Tibial nerve (tissue), 4 donors: Measurements from ENCODE around the gene LHPP. TPM values are rescaled to one million over a fixed set of nuclear protein-coding genes. Genes with fewer than 3 reads are reported as not detected.

Source experiments
- DNase-seq, 2 donors: peaks; one replicate each; pipeline ENCODE4 v3.0.0-alpha.2; 2019; ENCODE audit warnings: low spot score in 2 of 2
- H3K27ac ChIP-seq, 4 donors: fragments of 200-600 bp; sonication (generic) in 3 of 4; one replicate each; pipeline ENCODE4 v1.5.1; 2017 to 2019; ENCODE audit warnings: mild to moderate bottlenecking in 1 of 4
- H3K27me3 ChIP-seq, 2 donors: fragments of 200-600 bp; sonication (generic) in 1 of 2; one replicate each; pipeline versions ENCODE4 v1.5.1 to v1.6.0; 2017 to 2019
- H3K36me3 ChIP-seq, 3 donors: fragments of 200-600 bp; sonication (generic); one replicate each; pipeline ENCODE4 v1.5.1; 2018 to 2019
- H3K4me1 ChIP-seq, 4 donors: fragments of 200-600 bp; sonication (generic) in 3 of 4; one replicate each; pipeline ENCODE4 v1.5.1; 2017 to 2019
- H3K4me3 ChIP-seq, 4 donors: fragments of 200-600 bp; sonication (generic) in 3 of 4; one replicate each; pipeline ENCODE4 v1.5.1; 2017 to 2019; ENCODE audit warnings: mild to moderate bottlenecking in 1 of 4, moderate library complexity in 1 of 4
- H3K9me3 ChIP-seq, 4 donors: fragments of 200-600 bp; sonication (generic) in 3 of 4; one replicate each; pipeline ENCODE4 v1.5.1; 2017 to 2019
- EP300 ChIP-seq, 2 donors: sonication (generic); formaldehyde crosslinking; IDR thresholded peaks; one replicate each; pipeline ENCODE4 v1.6.1; 2017; ENCODE audit warnings: antibody characterized with exemption in 2 of 2, mild to moderate bottlenecking in 1 of 2
- POLR2A ChIP-seq, 2 donors: fragments of 450-650 bp; IDR thresholded peaks; one replicate each; pipeline ENCODE4 v1.6.1; 2017; ENCODE audit warnings: antibody characterized with exemption in 2 of 2, mild to moderate bottlenecking in 2 of 2, moderate library complexity in 2 of 2
- WGBS, 2 donors: methylation state at CpG; one replicate each; pipeline ENCODE4 v1.1.5; 2018; 5-methylcytosine and 5-hydroxymethylcytosine counted together
- total RNA-seq, 4 donors: library from RNA; depleted of rRNA; stranded (reverse); fragments of >200 nt; gene quantifications; one replicate each; pipeline ENCODE4 v1.1.0, GENCODE V29; 2016
- TF ChIP-seq, protein P1 (sequence below), 5 experiments: fragments of 200-600 bp in 3 of 5; fragments of 450-650 bp in 2 of 5; sonication (generic) in 3 of 5; IDR thresholded peaks; one replicate each; pipeline ENCODE4 v1.5.1; 2016 to 2019; ENCODE audit warnings: antibody characterized with exemption in 5 of 5, mild to moderate bottlenecking in 3 of 5, moderate library complexity in 2 of 5

LHPP gene
- total RNA-seq, 4 donors from 2014 or later: 25.5 to 211 (median 123) TPM

- H3K9me3 ChIP-seq: no peaks in the 10 kb centered on the region
- peaks cover 0 to 14% (median 0%) of the 10 kb centered on the region in 3 donors for H3K36me3 ChIP-seq
- DNase-seq: no peak
- H3K27me3 ChIP-seq: no peaks in the 10 kb centered on the region
- H3K4me3 ChIP-seq: no peak overlapping the region
- TF ChIP-seq EP300 (IDR thresholded peaks at IDR 0.05) (no peak), POLR2A (IDR thresholded peaks at IDR 0.05) (no peak)
- TF ChIP-seq, protein P1, sequence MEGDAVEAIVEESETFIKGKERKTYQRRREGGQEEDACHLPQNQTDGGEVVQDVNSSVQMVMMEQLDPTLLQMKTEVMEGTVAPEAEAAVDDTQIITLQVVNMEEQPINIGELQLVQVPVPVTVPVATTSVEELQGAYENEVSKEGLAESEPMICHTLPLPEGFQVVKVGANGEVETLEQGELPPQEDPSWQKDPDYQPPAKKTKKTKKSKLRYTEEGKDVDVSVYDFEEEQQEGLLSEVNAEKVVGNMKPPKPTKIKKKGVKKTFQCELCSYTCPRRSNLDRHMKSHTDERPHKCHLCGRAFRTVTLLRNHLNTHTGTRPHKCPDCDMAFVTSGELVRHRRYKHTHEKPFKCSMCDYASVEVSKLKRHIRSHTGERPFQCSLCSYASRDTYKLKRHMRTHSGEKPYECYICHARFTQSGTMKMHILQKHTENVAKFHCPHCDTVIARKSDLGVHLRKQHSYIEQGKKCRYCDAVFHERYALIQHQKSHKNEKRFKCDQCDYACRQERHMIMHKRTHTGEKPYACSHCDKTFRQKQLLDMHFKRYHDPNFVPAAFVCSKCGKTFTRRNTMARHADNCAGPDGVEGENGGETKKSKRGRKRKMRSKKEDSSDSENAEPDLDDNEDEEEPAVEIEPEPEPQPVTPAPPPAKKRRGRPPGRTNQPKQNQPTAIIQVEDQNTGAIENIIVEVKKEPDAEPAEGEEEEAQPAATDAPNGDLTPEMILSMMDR (IDR thresholded peaks at IDR 0.05): no peak
- 92 to 98% methylated on average over 10 to 11 of the region's 14 CpGs for WGBS, 2 donors
- peaks cover 0 to 70% (median 46%) of the 10 kb centered on the region in 4 donors for H3K4me1 ChIP-seq
- H3K27ac ChIP-seq: peak overlapping the region in 2 of 4 donors; percentile 8 to 36
These were observed 175.6 kb downstream of the LHPP start for GRCh38 chr10:124637091-124637700.

DNA sequence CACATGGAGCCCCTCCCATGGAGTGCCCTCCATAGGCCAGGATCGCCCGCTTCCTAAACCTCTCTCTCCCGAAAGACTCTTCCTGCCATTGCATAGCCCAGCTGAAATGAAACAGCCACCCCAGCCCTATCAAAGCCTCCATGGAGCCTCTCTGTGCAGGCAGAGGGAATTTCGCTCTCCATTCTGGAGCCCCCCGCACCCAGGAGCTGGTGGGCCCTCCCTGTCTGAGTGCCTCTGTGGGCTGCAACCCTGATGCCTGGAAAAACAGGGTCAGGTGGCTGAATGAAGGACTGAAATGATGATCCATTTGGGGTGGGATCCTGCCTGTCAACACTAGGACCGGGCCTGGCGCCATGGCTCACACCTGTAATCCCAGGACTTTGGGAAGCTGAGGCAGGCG is 176.1 kb downstream of the LHPP start:
- H3K36me3 ChIP-seq: peaks cover 0 to 14% (median 0%) of the 10 kb centered on the region in 3 donors
- H3K27me3 ChIP-seq: no peaks in the 10 kb centered on the region
- peaks cover 0 to 70% (median 46%) of the 10 kb centered on the region in 4 donors for H3K4me1 ChIP-seq
- H3K4me3 ChIP-seq: no peak overlapping the region
- no peak for DNase-seq
- WGBS, 2 donors: 91 to 96% methylated on average over 8 of the region's 8 CpGs
- TF ChIP-seq, protein P1 (IDR thresholded peaks at IDR 0.05): no peak
- TF ChIP-seq POLR2A (IDR thresholded peaks at IDR 0.05) (no peak), EP300 (IDR thresholded peaks at IDR 0.05) (no peak)
- H3K27ac ChIP-seq: peak overlapping the region in 1 of 4 donors; percentile 13
- H3K9me3 ChIP-seq: no peaks in the 10 kb centered on the region

GRCh38 chr10:124639206-124639605 is 177.6 kb downstream of the LHPP start:
- Histone ChIP-seq H3K27ac (peak overlapping the region in 3 of 4 donors; percentile 28 to 82 (median 59)), H3K4me1 (peaks cover 0 to 77% (median 55%) of the 10 kb centered on the region in 4 donors), H3K4me3 (no peak overlapping the region), H3K9me3 (no peaks in the 10 kb centered on the region), H3K27me3 (no peaks in the 10 kb centered on the region), H3K36me3 (peaks cover 0 to 11% (median 0%) of the 10 kb centered on the region in 3 donors)
- DNase-seq: no peak
- TF ChIP-seq, protein P1 (IDR thresholded peaks at IDR 0.05): no peak
- no peak for TF ChIP-seq EP300 (IDR thresholded peaks at IDR 0.05)
- no peak for TF ChIP-seq POLR2A (IDR thresholded peaks at IDR 0.05)
- WGBS, 2 donors: 81 to 86% methylated on average over 6 of the region's 6 CpGs

GRCh38 chr10:124639646-124640045 is 178.0 kb downstream of the LHPP start:
- H3K36me3 ChIP-seq: peaks cover 0 to 8% (median 0%) of the 10 kb centered on the region in 3 donors
- H3K27me3 ChIP-seq: no peaks in the 10 kb centered on the region
- peak overlapping the region in 2 of 4 donors; percentile 35 to 82 for H3K27ac ChIP-seq
- H3K4me1 ChIP-seq: peaks cover 0 to 81% (median 60%) of the 10 kb centered on the region in 4 donors
- H3K9me3 ChIP-seq: no peaks in the 10 kb centered on the region
- TF ChIP-seq, protein P1 (IDR thresholded peaks at IDR 0.05): no peak
- TF ChIP-seq POLR2A (IDR thresholded peaks at IDR 0.05): no peak
- no peak for TF ChIP-seq EP300 (IDR thresholded peaks at IDR 0.05)
- 91 to 96% methylated on average over 6 of the region's 6 CpGs for WGBS, 2 donors
- DNase-seq: no peak
- H3K4me3 ChIP-seq: no peak overlapping the region

GRCh38 chr10:124640056-124640455 is 178.4 kb downstream of the LHPP start:
- no peaks in the 10 kb centered on the region for H3K27me3 ChIP-seq
- 91 to 95% methylated on average over 6 to 7 of the region's 7 CpGs for WGBS, 2 donors

More at GRCh38 chr10:124640056-124640455, 178.4 kb downstream of the LHPP start:
- H3K4me1 ChIP-seq: peaks cover 0 to 86% (median 64%) of the 10 kb centered on the region in 4 donors
- TF ChIP-seq EP300 (IDR thresholded peaks at IDR 0.05) (no peak), POLR2A (IDR thresholded peaks at IDR 0.05) (no peak)
- H3K4me3 ChIP-seq: no peak overlapping the region
- no peaks in the 10 kb centered on the region for H3K9me3 ChIP-seq
- H3K36me3 ChIP-seq: peaks cover 0 to 8% (median 0%) of the 10 kb centered on the region in 3 donors
- no peak for DNase-seq
- peak overlapping the region in 3 of 4 donors; percentile 35 to 91 (median 82) for H3K27ac ChIP-seq
